Peyer's patch (tissue), 4 donors: ENCODE data around the gene ADCY3.

ENCODE experiments used
- CTCF ChIP-seq, 6 experiments: fragments of 450-650 bp in 4 of 6; fragments of 200-600 bp in 2 of 6; sonication (generic) in 1 of 6; IDR thresholded peaks; one replicate each; pipeline ENCODE4 v1.5.1; 2017 to 2019; ENCODE audit warnings: antibody characterized with exemption in 6 of 6, mild to moderate bottlenecking in 3 of 6, moderate library complexity in 1 of 6
- POLR2A ChIP-seq, 2 donors: fragments of 450-650 bp; IDR thresholded peaks; one replicate each; pipeline ENCODE4 v1.5.1; 2017; ENCODE audit warnings: antibody characterized with exemption in 2 of 2, mild to moderate bottlenecking in 2 of 2, moderate library complexity in 2 of 2

GRCh38 chr2:24853996-24854395 is 66.0 kb downstream of the ADCY3 start:
- TF ChIP-seq POLR2A (IDR thresholded peaks at IDR 0.05) = no peak
- TF ChIP-seq CTCF (IDR thresholded peaks at IDR 0.05) = no peak
